Ramos (cell line): ENCODE measurements around the gene TTC13.
"Not testable (repeated sequence)": the region's sequence is repeated elsewhere in the genome, so short reads cannot be mapped to it uniquely, and the experiment has no call there.

ENCODE experiments used
- in situ Hi-C: fragments of 300-500 bp; cut with MboI; formaldehyde crosslinking; loops from one replicate; pipeline ENCODE4 v1.14.3; 2022; ENCODE audit warnings: low sequenced_read_pairs; ENCODE audit not compliant: unreplicated experiment

The TTC13 gene

DNA sequence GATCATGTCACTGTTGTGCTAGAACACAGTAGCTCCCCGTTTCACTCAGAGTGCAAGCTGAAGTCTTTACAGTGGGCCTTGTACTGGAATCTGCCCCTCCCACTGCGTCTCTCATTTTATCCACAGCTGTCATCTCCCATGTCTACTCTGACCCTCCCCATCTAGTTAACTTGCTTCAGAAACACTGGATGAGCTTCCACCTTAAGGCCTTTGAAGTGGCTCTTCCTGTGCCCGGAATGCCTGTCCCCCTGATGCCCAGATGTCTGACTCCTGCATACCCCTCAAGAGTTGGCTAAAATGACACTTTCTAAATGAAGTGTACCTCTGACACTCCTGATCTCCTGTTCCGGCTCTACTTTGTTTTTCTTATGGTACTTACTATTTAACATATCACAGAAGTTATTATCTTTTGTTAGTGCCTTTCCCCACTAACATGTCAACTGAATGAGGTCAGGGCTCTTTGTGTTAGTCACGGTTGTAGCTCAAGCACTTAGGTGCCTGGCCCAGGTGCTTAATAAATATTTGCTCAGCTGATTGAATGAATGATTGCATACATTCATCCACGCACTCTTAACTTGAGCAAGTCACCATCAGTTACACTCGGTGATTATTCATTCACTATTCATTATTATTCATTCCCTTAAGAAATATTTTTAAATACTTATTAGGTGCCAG is 13.6 kb upstream of the TTC13 start:
- in situ Hi-C loops: no loop called here

DNA sequence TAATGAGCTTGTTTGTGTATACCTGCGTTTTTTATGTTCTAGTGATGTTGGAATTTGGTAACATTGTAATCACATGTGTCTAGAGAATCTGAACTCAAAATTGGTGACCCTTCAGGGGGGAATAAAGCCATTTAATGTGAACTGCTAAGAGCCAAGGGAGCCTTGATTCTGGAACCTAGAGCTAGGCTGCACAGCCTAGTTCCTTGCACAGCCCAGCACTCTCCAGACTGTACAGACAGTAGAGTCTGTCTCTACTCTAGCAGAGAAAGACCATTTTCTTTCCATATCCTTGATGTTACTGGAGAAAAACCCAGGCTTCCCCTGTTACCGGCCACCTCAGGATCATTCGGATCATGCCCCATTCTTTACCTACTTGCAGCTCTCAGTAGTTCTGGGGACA is 8.8 kb upstream of the TTC13 start:
- in situ Hi-C loops: no loop called here

DNA sequence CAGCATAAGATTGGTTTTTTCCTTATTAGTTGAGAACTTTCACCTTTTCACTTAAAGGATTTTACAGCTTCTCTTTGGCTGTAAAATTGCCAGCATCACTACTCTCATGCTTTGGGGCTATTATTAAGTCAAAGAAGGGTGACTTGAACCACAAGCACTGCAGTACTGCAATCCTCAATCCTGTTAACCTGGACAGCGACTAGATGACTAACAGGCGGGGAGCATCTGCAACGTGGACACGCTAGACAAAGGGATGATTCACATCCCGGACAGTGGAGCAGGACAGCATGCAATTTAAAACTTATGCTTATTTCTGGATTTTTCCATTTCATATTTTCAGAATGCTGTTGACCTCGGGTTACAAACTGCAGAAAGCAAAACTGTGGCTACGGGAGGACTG is 8.3 kb upstream of the TTC13 start:
- in situ Hi-C loops: no loop called here

DNA sequence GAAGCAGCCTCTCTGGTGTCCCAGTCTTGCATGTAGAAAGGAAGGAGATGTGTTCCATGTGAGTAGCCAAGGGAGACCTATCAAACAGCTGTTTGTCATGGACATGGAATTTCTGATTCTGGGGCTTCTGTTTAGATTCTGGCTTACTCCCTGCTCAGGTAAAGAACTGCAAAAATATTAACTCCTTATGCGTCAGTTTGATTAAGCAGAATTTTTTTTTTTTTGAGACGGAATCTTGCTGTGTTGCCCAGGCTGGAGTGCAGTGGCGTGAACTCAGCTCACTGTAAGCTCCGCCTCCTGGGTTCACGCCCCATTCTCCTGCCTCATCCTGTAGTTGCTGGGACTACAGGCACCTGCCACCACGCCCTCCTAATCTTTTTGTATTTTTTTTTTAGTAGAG is 7.0 kb upstream of the TTC13 start:
- in situ Hi-C loops: no loop called here

DNA sequence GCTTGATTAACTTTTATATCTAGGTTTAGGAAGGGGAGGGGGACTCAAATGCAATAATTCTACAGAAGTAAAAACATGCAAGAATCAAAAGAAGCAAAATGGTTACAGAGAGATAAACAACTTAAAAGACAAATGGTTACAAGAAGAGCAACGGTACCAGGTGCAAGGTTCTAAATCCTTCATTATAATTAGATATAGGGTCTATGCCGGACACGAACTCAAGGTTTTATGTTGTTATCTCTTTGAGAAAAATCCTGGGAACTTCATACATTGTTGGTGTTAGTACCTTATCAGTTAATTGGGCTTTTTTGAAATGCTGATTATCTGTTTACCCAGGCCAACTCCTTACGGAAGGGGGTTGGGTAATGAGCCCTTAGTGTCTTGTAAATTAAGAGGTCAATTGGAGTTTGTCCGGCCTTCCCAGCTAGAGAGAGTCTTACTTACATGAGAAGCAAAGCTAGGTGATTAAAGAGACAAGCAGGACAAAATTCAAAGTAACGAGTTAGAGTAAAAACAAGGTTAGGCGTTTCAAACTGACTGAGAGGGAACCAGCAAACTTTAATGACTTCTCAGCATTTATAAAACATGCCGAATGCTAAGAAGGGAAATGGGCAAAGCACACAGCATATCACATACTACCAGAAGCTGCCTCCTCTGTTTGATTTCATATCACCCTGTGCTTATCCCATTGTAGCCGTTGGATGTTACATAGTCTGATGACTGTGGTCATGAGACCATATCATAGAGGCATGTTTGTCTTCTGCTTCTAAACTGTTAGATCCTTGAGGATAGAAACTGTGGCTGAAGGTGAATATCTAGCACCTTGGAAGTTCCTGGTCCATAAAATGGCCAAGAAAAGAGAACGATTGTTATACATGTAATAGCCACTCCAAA is 6.2 kb upstream of the TTC13 start:
- in situ Hi-C loops: not testable (repeated sequence)

DNA sequence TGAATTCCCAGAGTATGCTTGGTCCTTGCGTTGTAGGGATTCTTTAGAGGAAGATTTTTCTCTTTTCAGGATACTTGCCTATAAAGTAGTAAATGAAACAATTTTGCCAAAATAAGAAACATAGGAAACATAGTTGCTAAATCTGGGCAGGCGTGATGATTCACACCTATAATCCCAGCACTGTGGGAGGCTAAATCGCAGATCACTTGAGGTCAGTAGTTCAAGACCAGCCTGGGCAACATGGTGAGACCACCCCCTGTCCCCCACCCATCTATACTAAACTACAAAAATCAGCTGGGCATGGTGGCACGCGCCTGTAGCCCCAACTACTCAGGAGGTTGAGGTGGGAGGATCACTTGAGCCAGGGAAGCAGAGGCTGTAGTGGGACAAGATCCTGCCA is 5.2 kb upstream of the TTC13 start:
- in situ Hi-C loops: no loop called here

DNA sequence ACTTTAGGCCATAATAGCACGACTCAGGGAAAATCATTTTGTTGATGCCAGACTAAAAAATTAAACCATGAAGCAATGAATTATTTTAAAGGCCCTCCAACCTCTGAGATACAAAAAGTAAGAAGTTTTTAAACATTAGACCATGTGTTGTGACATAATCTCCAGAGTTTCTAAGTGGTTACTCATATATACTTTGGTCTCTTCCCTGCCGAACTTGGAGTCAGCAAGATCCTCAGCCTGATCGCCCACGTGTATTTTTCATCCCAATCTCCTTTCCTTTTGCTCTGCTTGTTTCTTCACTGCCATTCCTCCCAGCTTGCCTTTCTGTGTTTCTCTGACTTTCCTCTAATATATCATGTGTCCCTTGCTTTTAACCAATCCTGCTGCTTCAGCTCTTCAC is 4.0 kb upstream of the TTC13 start:
- in situ Hi-C loops: no loop called here

DNA sequence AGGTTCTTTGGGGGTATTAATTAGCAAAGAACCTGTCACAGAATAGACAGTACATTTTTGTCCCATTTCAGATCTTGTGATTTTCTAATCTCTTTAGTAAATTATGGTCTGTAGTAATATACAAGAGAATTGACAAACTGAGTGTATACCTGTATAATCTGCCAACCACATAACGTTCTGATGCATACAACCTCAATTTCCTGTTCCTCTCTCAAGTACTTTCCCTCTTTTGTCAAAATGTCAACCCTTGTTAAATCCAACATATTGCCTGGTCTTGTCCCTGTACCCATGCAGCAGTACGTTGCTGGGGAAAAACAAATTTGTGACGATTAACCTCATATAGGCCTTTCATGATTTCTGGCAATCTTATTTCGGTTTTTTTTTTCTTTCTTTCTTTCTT is 1.3 kb upstream of the TTC13 start:
- in situ Hi-C loops: no loop called here

DNA sequence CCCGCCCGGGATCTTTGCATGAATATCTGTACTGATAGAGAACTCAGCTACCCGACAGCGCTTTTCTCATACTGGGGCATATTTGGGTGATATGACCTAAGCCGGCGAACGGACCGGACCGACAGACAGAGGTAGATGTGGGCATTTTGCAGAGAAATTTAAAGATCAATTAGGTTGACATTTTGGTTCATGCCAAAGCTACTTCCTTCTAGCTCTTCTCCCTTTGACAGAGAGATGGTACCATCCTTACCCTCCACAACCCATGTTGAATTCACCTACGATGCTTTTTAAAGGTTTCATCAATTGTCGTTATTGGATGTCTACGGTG is 692 bp upstream of the TTC13 start:
- in situ Hi-C loops: no loop called here

DNA sequence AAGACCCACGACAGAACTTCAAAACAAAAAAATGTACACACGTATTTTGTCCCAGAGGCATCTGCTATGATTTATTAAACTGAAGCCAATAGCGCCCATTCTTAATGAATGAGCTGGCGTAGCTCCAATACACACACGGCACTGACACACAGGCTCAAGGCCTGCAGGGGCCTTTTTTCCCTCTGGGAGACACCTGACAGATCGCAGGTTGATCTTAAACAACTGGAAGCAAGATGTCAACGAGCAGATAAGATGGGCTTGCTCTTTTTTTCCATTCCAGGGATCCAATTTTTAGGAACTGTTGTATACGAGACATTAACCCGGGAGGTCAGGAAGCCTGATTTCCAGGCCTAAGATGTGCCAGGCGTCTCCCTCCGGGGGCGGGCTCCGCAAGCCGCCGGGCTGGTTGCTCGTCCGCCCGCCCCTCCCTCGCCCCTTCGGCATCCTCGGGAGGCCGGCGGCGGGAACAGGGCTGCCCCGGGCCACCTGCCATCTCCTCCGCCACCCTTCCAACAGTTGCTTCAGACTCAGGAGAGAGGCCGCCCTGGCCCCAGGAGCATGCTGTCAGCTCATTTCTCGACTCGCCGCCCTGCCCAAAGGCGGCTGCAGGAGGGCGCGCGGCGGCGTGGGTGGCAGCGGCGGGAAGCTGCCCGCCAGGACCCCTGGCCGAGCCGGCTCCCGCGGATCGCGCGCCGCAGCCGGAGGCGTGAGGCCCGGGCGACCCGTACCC is 735 bp downstream of the TTC13 start:
- in situ Hi-C loops: no loop called here

DNA sequence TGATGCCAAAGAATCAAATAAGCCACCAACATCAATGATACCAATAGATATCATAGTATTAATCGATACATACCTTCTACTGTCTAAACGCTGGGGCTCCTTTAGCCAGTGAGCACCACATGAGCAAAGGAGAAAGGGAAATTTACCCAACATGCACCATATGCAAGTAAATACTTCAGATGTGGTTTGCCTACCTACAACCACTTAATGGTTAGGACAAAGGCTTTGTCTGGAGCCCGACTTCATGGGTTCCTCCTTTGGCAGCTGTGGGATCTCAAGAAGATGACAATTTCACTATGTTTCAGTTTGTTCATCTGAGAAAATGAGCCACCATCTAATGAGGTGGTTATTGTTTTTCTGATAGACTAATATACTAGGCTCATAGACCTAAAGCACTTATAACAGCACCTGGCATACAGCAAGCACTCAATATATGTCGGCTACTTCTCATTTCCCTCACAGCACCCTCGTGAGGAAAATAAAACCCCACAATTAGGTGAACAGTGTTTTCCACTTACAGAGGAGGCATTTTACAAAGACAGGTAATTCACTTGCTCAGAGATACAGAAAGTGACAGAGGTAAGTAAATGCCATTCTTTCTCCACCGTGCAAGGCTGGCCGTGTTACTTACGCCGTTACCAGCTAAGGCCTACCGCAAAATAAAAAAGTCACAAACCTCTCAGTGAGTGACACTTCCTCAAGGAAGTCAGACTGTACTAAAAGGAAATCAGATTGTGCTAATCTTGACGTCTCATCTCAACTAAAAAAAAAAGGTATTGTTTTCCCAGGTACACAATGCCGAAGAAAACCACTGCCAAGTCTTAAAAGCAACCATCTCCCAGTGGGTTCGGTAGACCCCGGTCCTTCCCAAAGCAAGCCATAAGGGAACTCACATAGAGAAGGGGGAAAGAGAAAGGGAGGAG is 1.6 kb downstream of the TTC13 start:
- in situ Hi-C loops: no loop called here

DNA sequence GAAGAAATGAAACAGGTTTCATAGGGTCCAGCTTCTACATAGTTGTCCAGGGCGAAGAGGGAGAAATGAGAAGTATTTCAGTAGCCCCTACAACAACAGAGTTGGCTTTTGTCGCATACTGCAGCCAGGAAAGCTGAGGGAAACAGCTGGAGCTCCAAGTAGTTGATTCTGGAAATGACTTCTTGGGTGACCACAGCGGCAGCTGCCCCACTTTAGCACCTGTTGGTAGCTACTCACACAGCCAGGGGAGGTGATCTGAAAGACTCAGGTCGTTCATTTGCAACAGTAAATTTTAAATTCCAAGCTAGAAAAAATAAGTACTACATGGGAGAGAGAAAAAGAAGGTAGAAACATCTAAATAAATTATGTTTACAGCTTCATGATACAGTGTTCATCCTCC is 2.3 kb downstream of the TTC13 start:
- in situ Hi-C loops: no loop called here

DNA sequence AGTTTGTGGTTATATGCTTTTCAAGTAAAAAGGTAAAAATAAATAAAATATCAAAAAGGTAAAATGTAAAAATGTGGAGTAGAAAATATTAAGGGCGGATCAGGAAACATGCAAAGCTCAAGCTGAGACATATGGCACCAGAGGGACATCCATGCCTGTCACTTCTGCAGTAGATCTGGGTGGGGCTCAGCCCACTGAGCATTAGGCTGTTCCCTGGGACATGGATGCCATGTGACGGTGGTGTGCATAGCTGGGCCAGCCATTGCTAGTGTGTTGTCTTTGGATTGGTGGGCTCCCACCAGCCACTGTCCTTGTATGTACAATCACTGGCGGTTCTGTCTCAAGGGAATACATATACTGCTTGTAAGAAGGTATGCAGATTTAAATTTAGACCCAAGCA is 3.0 kb downstream of the TTC13 start:
- in situ Hi-C loops: no loop called here

DNA sequence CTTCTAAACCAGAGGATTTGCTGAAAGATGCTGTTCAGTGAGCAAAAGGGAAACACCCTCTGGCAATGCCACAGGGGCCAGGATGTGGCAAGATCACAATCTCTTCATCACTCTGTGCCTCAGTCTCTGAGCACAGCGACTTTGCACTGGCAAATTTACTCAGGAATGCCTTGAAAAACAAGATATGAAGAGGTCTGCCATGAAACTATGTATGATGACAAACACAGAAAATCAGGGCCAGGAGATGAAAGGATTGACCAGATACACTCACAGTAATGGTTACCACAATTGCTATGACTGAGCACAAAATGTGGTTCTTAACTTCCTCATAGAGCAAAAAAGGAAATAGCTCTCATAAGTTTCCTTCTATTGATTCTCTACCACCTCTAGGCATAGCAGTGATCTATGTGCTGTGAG is 5.8 kb downstream of the TTC13 start:
- in situ Hi-C loops: no loop called here

DNA sequence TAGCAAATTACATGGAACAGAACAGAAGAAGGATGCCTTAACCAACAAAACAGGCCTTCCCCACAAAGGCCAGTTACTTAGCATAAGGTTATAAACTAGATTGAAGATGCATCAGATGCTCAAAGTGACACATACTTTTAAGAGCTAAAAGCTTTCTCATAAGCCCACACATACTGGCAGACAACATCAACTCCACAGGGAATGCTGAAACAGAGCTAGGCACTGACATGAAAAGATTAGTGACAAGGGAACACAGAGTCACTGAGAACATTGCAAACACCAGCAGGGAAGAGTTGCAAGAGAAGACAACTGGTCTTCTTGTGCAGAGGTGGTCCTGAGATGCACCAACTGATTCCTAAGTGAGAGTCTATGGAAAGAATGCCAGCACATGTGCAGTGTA is 6.9 kb downstream of the TTC13 start:
- in situ Hi-C loops: no loop called here

DNA sequence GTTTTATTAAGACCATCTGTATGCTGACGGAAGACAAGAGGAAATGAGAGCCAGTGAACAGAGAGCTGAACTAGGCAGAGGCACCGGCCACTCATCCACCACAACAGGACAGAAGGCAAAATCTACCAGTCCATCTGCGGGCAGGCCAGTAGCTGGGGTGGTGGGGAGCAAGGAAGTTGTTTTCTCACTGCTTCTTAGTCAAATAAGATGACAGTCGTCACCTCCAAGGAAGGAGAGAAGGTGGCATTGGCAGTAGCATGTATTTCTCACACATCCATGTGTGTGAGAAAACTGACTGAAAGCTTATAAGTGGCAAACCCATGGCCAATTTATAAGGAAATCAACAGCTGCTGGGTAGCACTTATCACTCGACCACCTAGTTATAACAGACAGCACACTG is 8.2 kb downstream of the TTC13 start:
- in situ Hi-C loops: no loop called here

DNA sequence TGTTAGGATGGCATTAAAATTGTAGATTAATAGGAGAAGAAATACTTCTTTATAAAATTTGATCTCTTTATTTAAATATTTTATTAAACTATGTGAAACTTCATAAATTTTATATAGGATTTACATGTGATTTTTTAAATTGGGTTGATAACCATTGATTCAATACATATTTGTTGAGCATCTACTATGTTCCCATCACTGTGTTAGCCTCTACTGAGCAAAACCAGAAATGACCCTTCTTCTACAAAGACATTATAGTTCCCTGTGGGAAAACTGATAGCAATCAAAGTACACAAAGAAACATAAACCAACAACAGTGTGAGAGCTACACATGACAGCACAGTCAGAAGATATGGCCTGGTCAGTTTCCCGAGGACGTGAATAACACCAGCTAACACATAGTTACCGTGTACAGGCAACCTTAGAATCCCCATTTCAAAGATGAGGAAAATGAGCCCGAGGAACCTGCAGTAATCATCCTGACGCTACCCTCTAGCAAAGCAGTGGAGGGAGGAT is 12.2 kb downstream of the TTC13 start:
- in situ Hi-C loops: no loop called here

DNA sequence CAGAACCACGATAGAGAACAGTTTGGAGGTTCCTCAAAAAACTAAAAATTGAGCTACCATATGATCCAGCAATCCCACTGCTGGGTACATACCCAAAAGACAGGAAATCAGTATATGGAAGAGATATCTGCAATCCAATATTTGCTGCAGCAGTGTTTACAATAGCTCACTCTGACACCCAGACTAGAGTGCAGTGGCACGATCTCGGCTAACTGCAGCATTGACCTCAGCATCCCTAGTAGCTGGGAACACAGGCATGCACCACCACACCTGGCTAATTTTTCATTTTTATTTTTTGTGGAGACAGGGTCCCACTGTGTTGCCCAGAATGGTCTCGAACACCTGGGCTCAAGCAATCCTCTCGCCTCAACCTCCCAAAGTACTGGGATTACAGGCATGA is 13.1 kb downstream of the TTC13 start:
- in situ Hi-C loops: no loop called here

DNA sequence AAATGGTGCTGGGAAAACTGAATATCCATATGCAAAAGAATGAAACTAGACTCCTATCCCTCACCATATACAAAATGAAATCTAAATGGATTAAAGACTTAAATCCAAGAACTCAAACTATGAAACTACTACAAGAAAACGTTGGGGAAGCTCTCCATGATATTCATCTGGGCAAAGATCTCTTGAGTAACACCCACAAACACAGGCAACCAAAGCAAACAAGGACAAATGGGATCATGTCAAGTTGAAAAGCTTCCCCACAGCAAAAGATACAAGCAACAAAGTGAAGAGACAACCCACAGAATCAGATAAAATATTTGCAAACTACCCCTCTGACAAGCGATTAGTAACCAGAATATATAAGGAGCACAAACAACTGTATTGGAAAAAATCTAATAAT is 13.8 kb downstream of the TTC13 start:
- in situ Hi-C loops: no loop called here

DNA sequence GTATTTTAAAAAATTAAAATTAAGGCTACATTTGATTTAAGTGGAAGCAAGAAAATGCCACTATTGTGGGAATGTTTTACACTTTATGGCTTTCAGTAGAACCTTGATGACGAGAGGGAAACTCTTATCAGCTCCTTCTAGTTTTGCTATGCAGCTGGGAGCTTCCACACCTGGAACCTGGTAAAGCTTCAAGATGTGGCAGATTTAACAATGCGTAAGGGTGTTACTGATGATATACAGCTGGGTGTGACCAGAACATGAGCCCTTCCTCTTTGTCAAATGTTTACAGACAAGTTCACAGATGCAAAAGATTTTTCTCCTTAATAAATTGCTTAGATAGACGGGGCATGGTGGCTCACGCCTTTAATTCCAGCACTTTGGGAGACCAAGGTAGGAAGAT is 20.3 kb downstream of the TTC13 start:
- in situ Hi-C loops: no loop called here
